Muscle of arm (tissue), 14 donors: ENCODE data around the gene ELAVL3. TPM values are rescaled to one million over a fixed set of nuclear protein-coding genes. Genes with fewer than 3 reads are reported as not detected.

Source experiments
- DNase-seq: peaks from one replicate; pipeline ENCODE4 v3.0.0-alpha.2; 2013
- long read RNA-seq, 11 donors: transcript quantifications; one replicate each; lab custom pipeline, GENCODE V29; 2026
- polyA plus RNA-seq, 12 donors: library from polyadenylated mRNA; unstranded; fragments of 120-200 nt; gene quantifications; one replicate each; pipeline ENCODE4 v1.2.1, GENCODE V29; 2013; ENCODE audit not compliant: insufficient read length in 12 of 12

Gene ELAVL3
- polyA plus RNA-seq = 1 to 10 TPM in 1 of 12 donors, under 1 TPM in 6, not detected in 5; 0.05 to 4.3 (median 0.21) TPM
- long read RNA-seq, donor 1 = 0 reads
- long read RNA-seq, donor 2 = 0 reads
- long read RNA-seq, donor 3 = 0 reads
- long read RNA-seq, donor 4 = 0 reads
- long read RNA-seq, donor 5 = 0 reads
- long read RNA-seq, donor 6 = 0 reads
- long read RNA-seq, donor 7 = 0 reads
- long read RNA-seq, donor 8 = 0 reads
- long read RNA-seq, donor 9 = 0 reads
- long read RNA-seq, donor 10 = 0 reads
- long read RNA-seq, donor 11 = 0 reads

- DNase-seq = no peak
Measured at GRCh38 chr19:11480715-11481533, at the start of gene ELAVL3. Gene ELAVL3 (minus strand): TSS chr19:11481046. CDS start chr19:11480608, 438 bp downstream.

- DNase-seq = no peak
Measured at GRCh38 chr19:11530432-11530831, 49.6 kb upstream of the ELAVL3 start.

- DNase-seq = peak; percentile 98
Measured at GRCh38 chr19:11528551-11529341, 47.9 kb upstream of the ELAVL3 start, which contains the start of gene ECSIT. Gene ECSIT (minus strand): TSS chr19:11529134. CDS start chr19:11519170, 9,964 bp downstream.

GRCh38 chr19:11519138-11519537 lies 38.3 kb upstream of the ELAVL3 start:
- DNase-seq = no peak

GRCh38 chr19:11513946-11514345 lies 33.1 kb upstream of the ELAVL3 start:
- no peak for DNase-seq

GRCh38 chr19:11510444-11510843 lies 29.6 kb upstream of the ELAVL3 start:
- no peak for DNase-seq

- no peak for DNase-seq
Measured at GRCh38 chr19:11507370-11508078, 26.7 kb upstream of the ELAVL3 start.

- DNase-seq = no peak
Measured at GRCh38 chr19:11506967-11507366, 26.1 kb upstream of the ELAVL3 start.

- DNase-seq = no peak
Measured at GRCh38 chr19:11506101-11506555, 25.3 kb upstream of the ELAVL3 start.

- peak; percentile 97 for DNase-seq
Measured at GRCh38 chr19:11505504-11506100, 24.8 kb upstream of the ELAVL3 start, which contains the start of gene ZNF653. Gene ZNF653 (minus strand): TSS chr19:11505839. CDS start chr19:11505786, 53 bp downstream.

- peak; percentile 94 for DNase-seq
Measured at GRCh38 chr19:11505032-11505503, 24.2 kb upstream of the ELAVL3 start.

- no peak for DNase-seq
Measured at GRCh38 chr19:11504502-11505031, 23.7 kb upstream of the ELAVL3 start.

- DNase-seq = no peak
Measured at GRCh38 chr19:11499890-11500420, 19.1 kb upstream of the ELAVL3 start.

- no peak for DNase-seq
Measured at GRCh38 chr19:11499220-11499726, 18.4 kb upstream of the ELAVL3 start.

- no peak for DNase-seq
Measured at GRCh38 chr19:11496391-11497163, 15.7 kb upstream of the ELAVL3 start.

GRCh38 chr19:11495885-11496284 lies 15.0 kb upstream of the ELAVL3 start:
- no peak for DNase-seq

GRCh38 chr19:11495481-11495880 lies 14.6 kb upstream of the ELAVL3 start:
- DNase-seq = no peak

GRCh38 chr19:11494634-11495285 lies 13.9 kb upstream of the ELAVL3 start:
- no peak for DNase-seq

GRCh38 chr19:11489378-11489777 lies 8.5 kb upstream of the ELAVL3 start:
- no peak for DNase-seq
